Hepatocyte (in vitro differentiated cells): ENCODE measurements around the gene GRK4.

Experiments
- CTCF ChIP-seq: fragments of 200-600 bp; sonication (generic); IDR thresholded peaks from 2 replicates; pipeline ENCODE4 v1.5.1; 2016; ENCODE audit warnings: antibody characterized with exemption, mild to moderate bottlenecking; ENCODE audit not compliant: poor library complexity
- EZH2 ChIP-seq: fragments of 200-600 bp; sonication (generic); IDR thresholded peaks from 2 replicates; pipeline ENCODE4 v1.6.1; 2016; ENCODE audit warnings: antibody characterized with exemption, mild to moderate bottlenecking, borderline replicate concordance
- EZH2phosphoT487 ChIP-seq: fragments of 200-600 bp; sonication (generic); IDR thresholded peaks from one replicate; pipeline ENCODE4 v1.6.1; 2018; ENCODE audit warnings: antibody characterized with exemption, mild to moderate bottlenecking, low read depth, moderate library complexity; ENCODE audit not compliant: unreplicated experiment, severe bottlenecking

- TF ChIP-seq CTCF (no peak), EZH2 (no peak), EZH2phosphoT487 (no peak)
These were observed 47.2 kb downstream of the GRK4 start for GRCh38 chr4:3010577-3010976.
